GM18499 (cell line): Measurements from ENCODE around the gene KLHL35.

ENCODE experiments used
- ATAC-seq: cut with Tn5 transposase; IDR thresholded peaks from one replicate; pipeline ENCODE4 v1.9.1; 2021; ENCODE audit warnings: moderate number of reproducible peaks; ENCODE audit not compliant: insufficient read depth, unreplicated experiment

Gene KLHL35

DNA sequence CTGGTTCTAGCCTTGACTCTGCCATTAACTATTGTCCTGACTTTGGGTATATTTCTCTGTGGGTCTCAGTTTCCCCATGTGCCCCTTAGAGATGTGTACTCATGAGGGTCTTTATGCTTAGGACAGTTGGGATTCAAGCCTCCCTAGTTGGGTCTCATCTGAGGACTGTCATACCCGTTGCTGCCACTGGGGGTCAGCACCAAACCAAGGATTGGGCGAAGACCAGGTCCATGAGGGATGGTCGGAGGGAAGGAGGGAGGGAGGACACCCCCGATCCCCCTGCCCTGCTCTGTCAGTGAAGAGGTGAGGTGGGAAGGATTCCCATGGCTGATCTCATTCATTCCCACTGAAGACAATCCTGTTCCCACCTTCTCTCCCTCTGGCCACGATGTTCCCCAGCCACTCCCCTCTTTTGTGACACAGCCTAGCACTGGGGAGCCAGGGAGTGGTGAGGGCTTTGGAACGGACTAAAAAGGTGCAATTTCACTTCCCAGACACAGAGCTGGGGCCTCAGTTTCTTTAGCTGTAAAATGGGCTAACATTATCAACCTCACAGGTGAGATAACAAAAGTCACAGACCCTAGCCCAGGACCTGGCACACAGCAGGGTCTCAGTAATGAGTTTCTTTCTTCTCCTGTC lies 12.4 kb upstream of the KLHL35 start:
- ATAC-seq, result no peak

DNA sequence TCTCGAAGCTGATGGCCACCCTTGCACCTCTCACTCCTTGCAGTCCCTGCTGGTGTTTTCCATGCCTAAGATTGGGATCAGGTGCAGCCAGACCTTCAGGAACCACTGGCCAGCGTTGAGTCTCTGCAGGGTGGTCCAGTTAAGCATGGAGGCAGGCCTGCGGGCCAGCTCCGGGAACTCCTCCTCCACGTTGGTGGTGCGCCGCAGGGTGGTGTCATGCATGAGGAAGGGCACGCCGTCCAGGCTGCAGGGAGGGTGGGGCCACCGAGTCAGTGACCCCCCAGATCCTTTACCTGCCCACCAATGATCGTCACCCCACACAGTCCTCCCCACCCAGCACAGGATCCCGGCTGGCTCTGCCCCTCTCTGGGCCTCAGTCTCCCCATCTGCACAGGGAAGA lies 10.0 kb upstream of the KLHL35 start:
- no peak for ATAC-seq

DNA sequence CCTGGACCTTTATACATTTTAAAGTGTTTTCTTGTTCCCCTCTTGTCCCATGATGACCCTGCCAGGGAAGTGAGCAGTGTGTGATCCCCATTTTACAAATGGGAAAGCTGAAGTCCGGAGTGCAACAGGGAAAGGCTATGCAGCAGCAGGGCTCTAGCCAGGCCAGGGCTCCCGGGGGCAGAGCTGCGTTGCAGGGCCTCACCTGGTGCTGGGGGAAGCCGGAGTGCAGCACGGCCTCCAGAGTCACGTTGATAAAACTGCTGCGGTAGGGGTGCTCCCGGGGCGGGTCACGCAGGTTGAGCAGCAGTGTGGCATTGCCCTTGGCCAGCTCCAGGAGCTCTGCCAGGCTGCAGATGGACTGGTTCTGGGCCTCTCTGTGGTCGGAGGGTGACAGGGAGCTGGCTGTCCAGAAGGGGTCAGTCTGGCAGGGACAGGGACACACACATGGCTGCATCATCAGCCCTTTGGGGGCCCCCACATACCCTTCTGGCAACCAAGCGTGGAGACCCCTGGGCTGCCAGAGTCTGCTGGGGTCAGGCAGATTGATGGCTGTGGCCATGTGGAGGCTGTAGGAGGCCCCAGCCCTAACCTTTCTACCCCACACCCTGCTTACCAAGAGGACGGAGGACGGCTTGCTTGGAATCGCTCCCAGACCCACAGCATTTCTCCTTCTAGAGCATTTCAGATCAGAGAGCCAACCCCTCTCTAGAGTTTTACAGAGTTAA lies 9.3 kb upstream of the KLHL35 start:
- ATAC-seq, result no peak

DNA sequence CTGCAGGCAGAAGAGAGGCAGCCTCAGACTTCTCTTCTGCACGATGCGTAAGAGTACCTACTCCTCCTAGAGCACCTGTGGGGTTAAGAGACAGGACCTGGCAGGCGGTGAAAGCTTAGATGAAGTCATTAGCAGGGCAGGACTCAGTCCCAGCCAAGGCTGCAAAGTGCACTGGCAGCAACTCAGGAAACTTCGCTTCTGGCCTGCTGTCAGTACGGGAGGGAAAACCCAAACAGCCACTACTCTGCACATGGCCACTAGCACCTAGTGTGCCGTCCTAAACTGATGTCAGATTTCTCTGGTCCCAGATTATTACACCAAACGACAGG lies 8.8 kb upstream of the KLHL35 start:
- no peak for ATAC-seq

DNA sequence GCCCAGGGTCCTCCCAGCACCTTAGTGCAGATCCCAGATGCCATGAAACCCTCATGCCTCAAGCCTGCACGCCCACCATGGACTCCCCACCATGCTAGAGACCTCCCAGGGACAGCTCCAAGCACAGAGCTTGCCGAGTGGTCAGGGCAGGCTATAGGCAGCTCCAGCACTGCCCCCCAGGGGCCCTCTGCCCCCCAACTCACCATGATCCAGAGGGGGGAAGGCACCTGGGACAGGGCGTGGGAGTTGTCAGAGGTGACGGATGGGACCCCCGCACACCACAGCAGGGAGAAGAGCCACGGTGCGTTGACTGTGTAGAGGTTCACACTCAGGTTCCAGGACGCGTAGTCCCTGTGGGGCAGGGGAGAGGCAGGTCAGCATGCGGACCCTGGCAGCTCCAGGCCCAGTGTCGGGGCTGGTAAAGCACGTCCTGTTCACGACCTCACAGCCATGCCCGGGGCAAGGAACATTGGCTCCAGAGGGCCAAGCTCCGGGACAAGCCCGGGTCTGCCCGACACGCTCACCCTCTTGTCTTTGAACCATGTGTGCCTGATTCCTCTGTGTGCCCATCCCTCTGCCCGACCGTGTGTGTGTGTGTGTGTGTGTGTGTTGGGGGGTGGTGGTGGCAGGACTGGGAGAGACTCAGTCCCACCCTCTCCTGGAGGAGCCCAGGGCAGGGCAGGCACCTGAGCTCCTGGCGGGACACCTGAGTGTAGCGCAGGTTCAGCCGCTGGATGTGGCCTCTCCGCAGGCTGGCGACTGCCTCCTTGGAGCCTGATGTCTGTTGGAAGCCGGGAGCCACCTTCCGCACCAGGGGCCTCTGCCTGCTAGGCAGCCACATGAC lies 8.2 kb upstream of the KLHL35 start:
- no peak for ATAC-seq

DNA sequence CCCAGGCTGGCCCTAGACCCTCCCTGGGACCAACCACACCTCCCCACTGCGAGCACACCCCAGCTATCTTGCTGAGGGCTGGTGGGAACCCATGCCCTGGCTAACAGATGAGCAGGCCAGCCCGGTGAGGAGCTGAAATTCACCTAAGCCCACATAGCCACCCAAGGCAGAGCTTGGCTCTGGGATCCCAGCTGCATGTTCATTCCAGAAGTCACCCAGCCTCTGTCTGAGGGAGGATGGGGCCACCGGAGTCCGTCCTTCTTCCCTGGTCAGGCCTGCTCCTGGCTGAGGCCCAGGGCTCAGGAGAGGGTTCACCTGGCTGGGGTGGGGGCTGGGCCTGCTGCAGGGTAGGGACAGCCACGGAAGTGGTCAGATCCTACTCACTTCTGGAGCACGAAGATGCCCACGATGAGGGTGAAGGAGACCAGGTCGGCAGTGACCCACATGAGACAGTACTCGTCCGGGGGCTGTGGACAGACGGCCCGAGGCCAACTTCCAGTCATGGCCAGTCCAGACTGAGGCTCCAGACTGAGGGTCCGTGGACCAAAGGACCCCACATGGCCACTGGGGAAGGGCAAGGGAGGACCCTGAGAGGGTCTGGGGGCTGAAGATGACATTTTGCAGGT lies 6.6 kb upstream of the KLHL35 start:
- no peak for ATAC-seq

DNA sequence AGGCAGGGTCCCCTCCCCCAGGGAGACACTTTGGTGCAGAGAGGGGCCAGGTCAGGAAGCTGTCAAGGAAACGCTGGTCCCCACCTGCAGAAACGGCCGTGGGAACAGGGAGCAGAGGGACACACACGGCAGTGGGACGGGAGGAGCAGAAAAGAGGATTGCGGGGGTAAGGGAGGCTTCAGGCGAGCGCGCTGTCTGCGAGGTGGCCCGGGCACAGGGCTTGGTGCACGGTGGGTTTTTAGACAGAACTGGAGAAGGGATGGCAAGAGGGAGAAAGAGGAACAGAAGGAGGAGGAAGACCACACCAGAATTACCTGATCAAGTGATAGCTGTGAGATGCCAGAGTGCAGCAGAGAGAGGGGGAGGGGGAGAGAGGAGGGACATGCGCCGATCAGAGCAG lies 6.0 kb upstream of the KLHL35 start:
- no peak for ATAC-seq

DNA sequence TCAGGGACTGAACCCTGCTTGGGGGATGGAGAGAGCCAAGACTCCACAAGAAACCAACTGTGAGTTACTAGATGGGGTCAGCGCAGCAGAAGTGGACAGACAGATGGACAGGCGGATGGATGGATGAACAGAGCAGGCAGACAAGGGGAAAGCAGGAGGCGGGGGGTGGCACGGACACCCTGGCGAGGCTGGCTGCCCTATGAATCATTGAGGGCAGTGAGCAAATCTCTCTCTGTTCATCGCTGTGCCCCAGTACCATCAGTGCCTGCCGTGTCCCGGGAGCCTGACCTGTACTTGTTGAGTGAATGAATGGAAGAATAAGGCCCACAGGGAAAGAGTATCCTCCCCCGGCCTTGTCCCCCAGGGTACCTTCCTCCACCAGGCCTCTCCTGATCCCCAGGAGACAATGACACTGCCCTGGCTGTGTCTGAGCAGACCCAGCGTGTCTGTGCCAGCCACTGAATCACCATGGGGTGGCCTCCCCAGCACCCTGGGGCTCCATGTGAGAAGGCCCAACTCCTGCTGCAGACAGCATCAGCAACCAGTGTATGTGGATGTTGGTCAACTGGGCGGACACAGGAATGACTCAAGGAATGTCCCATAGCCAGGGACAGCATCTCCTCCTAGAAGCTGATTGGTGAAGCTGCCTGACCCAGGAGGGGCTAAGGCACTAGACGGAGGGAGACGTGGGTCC lies 5.1 kb upstream of the KLHL35 start:
- ATAC-seq, result no peak

DNA sequence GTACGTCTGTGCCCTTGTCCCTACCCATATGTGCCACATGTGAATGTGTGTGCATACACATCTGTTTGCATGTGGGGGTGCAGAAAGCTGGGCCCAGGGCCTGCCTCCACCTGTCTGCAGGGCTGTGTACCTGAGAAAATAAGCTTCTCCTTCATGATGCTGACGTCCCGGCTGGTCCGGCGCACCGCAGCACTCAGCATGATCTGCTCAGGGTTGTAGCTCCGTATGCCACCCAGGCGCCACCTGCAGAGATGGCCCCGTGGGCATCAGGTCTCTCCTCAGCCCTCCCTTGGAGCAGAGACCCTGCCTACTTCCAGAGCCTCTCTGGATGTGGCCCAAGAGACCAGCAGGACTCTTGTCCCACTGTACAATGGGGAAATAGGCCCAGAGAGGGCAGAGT lies 3.8 kb upstream of the KLHL35 start:
- no peak for ATAC-seq

DNA sequence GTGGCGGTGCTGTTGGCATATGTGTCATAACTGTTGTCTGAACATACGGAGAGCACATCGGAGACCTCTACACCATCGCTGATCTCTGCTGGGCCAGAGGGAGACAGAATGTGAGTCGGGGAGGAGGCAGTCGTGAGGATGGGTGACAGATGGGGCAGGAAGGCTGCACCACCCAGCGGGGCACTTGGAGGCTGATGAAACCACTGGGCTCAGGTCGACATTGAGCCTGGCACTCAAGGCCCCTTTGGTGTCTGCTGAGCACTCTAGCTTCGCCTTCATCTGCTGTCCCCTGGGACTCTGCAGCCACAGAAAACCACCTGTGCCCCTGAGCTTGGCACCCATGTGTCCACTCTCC lies 2.5 kb upstream of the KLHL35 start:
- no peak for ATAC-seq

DNA sequence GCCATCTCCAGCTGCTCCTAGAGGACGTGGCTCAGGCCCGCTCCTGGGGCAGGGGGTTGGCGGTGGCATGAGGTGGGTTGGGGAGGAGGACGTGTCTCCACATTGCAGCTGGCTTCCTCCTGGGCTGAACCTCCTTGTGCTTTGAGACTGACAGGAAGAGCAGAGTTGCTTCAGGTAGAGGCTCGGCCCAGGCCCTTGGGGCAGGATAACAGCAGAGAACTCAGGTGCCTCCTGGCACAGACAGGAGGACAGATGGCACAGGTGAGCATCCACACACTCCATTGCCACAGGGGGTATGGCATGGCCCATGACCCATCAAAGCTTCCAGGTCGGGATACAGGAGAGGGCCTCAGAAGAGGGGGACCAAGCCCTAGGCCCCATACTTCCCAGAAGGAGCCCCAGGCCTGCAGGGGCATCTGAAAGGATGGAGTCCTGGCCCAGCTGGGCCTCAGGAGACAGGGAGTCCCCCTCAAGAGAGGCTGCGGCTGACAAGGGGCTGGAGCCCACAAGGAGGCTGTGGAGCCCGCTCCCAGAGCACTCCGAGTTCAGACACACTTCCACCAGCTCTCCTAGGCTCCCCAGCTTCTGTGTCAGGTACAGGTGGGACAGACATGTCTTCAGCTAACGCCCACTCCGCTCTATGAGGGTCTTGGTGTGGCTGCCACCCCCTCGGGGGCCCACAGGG lies 2.0 kb upstream of the KLHL35 start:
- no peak for ATAC-seq

DNA sequence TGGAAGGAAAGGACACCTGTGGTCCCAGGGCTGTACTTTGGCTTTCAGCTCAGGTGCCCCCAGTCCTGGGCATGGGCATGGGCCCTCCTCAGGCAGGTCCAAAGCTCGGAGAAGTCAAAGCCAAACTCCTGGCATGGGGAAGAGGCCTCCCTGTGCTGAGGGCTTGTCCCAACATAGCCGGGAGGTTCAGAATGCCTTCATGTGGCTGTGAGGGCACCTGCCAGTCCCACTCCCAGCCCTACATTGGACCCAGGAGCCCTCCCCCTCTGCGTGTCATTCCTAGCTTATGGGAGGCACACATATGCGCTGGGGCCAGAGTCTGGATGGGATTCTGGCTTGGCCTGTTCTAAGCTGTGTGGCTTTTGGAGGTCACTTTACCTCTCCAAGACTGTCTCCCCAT lies 1.0 kb upstream of the KLHL35 start:
- no peak for ATAC-seq

DNA sequence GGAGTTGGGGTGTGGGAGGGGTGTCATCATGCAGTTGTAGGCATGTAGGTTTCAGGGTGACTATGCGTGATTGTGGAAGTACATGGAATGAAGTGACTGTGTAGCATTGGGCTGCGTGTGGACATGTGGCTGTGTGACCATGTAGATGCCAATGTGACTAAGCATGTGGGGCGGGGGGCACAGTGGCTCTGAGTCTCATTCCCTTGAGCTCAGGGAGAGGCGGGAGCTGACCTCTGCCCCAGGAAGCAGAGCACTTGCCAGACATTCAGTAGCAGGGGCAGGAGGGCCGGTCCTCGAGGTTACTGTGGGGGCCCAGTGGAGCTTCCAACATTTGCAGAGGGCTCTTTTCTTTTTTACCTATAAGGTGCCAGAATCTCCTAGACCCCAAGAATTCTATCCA lies 440 bp upstream of the KLHL35 start:
- ATAC-seq, result no peak

DNA sequence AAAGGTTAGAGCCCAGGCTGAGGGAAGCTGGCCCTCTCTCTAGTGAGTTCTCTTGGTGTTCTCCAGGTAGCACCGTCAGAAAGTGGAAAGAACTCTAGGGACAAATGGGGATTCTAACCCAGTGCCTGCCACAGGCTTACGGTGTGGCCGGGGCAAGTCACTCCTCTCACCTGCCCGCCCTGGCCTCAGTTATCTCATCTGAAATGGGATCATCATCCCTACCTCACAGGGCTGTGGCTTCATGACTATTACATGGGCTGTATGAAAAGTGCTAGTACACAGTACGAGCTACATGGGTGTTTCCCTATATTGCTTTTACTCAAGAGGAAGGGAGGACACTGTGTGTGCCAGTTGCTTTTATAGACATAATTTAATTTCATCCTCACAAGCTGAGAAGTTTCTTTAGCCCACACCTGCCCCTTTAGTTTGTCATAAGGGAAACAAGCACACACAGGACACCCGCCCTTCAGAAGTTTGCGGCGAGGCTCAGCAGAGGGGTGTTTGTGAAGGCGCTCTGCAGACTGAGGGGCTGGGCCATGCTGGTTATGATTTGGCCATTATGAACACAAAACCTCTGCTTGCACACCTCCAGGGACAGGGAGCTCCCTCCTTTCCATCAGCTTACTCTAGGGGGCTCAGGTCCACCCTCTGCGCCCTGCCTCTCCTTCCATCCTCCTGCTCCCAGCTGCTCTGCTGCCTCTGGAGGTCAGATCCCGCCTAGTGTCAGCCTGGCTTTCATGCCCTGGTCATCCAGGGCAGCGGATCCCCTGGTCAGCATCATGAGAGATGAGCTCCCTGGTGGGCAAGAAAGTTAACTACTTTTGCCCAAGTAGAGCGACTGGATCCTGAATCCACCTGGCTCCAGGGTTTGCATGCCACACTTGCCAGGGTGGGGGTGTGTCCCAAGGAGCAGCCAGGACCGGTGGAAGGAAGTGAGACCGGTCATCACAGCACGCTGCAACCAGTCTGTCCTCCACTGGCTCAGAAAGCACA lies 1.2 kb downstream of the KLHL35 start:
- no peak for ATAC-seq

DNA sequence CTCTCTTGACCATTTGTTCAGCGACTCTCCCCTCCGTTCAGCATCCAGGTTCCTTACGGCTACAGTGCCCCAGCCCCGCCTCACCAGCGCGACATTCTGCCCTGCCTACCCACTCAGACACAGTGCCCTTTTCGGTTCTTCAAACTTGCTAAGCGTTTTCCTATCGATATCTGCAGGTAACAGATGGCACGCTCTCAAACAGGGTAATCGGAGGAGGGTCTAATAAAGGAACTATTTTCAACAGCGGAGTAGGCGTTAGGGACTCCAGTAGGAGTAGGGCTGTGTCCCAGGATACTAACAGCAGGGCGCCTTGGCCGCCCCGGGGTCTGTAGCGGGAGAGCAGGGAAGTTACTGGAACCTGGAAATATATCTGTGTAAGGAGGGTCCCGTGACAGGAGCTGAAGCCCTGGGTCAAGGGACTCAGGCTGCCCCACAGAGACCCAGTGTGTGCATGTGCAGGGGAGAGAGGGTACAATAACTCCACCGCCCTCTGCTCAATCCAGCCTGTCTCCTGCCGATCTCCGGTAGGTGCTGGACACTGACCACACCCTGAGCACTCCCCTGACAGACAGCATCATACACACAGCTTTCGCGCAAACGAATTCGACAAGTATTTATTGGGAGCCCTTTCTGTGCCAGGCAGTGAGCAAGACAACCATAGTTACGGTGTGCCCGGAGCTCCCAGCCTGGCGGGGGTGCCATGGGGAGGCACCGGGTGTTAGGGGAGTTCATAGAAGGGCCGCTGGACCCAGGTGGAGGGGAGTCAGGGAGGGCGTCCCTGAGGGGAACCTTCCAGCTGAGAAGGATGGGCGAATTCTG lies 2.1 kb downstream of the KLHL35 start:
- no peak for ATAC-seq

DNA sequence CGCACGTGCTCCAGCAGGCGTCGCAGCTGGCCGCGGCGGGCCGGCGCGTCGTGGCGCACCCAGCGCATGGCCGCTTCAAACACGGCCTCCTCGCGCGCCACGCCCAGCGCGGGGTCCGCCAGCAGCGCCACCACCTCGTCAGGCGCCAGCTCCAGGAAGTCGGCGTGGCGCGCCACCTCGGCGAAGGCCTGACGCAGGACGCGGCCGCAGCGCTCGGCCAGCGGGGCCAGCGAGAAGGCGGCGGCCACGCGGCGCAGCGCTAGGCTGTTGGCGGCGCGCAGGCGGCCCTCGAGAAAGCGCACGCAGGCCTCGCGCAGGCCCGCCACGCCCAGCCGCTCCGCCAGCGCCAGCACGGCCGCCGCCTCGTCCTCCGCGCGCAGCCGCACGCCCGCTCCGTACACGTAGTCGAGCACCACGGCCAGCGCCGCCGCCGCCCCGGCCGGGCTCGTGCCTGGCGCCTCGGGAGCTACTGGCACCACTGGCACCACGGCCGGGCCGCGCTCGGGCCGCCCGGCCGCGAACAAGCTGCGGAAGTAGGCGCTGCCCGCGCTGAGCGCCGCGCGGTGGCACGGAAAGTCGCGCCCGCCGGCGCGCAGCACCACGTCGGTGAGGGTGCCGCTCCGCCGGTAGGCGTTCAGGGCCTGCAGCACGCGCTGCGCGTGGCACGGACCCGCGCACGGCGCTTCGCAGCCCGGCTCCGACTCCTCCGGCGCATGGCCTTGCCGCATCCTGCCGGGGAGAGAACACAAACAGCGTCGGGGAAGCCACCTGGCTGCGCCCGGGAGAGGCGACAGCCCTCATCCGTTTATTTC lies 2.9 kb downstream of the KLHL35 start:
- no peak for ATAC-seq

DNA sequence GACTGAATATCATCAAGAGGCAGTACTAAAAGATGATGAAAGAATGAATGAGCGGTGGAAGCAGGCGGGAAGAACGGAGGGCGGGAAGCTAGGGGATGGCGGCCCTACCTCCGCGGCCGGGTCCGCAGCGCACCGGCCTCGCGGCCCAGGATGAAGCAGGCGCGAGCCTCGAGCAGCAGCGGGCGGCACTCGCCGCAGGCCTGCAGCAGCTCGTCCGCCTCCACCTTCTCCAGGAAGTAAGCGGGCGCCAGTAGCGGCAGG lies 3.4 kb downstream of the KLHL35 start:
- ATAC-seq, result no peak
